HG03095 (cell line): ENCODE results near the gene HRH3.

ENCODE experiments used
- ATAC-seq: cut with Tn5 transposase; IDR thresholded peaks from one replicate; pipeline ENCODE4 v1.9.1; 2021; ENCODE audit warnings: moderate library complexity; ENCODE audit not compliant: unreplicated experiment

The HRH3 gene

GRCh38 chr20:62219992-62220665 is at the start of gene HRH3:
TSS of gene HRH3 (minus strand) at chr20:62220278. CDS start at chr20:62219970, 308 bp downstream.
- ATAC-seq: no peak

GRCh38 chr20:62269871-62270270 is 49.8 kb upstream of the HRH3 start:
- no peak for ATAC-seq

GRCh38 chr20:62269378-62269777 is 49.3 kb upstream of the HRH3 start:
- no peak for ATAC-seq

- no peak for ATAC-seq
These were observed 48.3 kb upstream of the HRH3 start for GRCh38 chr20:62268228-62268900.

- ATAC-seq: no peak
These were observed 47.5 kb upstream of the HRH3 start for GRCh38 chr20:62267543-62267942.

GRCh38 chr20:62266851-62267250 is 46.8 kb upstream of the HRH3 start:
- ATAC-seq: no peak

- no peak for ATAC-seq
These were observed 46.3 kb upstream of the HRH3 start for GRCh38 chr20:62266340-62266739.

- ATAC-seq: no peak
These were observed 45.3 kb upstream of the HRH3 start for GRCh38 chr20:62265365-62265764.

GRCh38 chr20:62263396-62263795 is 43.3 kb upstream of the HRH3 start:
- ATAC-seq: no peak

- no peak for ATAC-seq
These were observed 42.0 kb upstream of the HRH3 start for GRCh38 chr20:62262064-62262463.

- no peak for ATAC-seq
These were observed 39.2 kb upstream of the HRH3 start for GRCh38 chr20:62259294-62259565.

- no peak for ATAC-seq
These were observed 38.6 kb upstream of the HRH3 start for GRCh38 chr20:62258499-62259293.

- no peak for ATAC-seq
These were observed 35.9 kb upstream of the HRH3 start for GRCh38 chr20:62255976-62256375.

- ATAC-seq: no peak
These were observed 34.1 kb upstream of the HRH3 start for GRCh38 chr20:62254021-62254724.

- ATAC-seq: no peak
These were observed 33.3 kb upstream of the HRH3 start for GRCh38 chr20:62253398-62253797.

- ATAC-seq: no peak
These were observed 32.4 kb upstream of the HRH3 start for GRCh38 chr20:62252342-62252966.

GRCh38 chr20:62248890-62249560 is 28.9 kb upstream of the HRH3 start:
- no peak for ATAC-seq

- no peak for ATAC-seq
These were observed 27.0 kb upstream of the HRH3 start for GRCh38 chr20:62246872-62247652.

GRCh38 chr20:62246431-62246830 is 26.4 kb upstream of the HRH3 start:
- no peak for ATAC-seq

GRCh38 chr20:62245911-62246280 is 25.8 kb upstream of the HRH3 start:
- ATAC-seq: no peak
